Ovary (tissue), 9 donors: ENCODE data around the gene EDDM3A. TPM values are rescaled to one million over a fixed set of nuclear protein-coding genes. Genes with fewer than 3 reads are reported as not detected.
"Not testable (repeated sequence)": the region's sequence is repeated elsewhere in the genome, so short reads cannot be mapped to it uniquely, and the experiment has no call there.

ENCODE experiments used
- DNase-seq, 5 donors: peaks; one replicate each; pipeline ENCODE4 v3.0.0-alpha.2; 2019 to 2020
- H3K27ac ChIP-seq, 2 donors: fragments of 200-600 bp; one replicate each; pipeline versions ENCODE4 v1.5.1 to v1.8.0; 2019 to 2022
- H3K27me3 ChIP-seq: fragments of 200-600 bp; one replicate; pipeline ENCODE4 v1.8.0; 2022
- H3K36me3 ChIP-seq: fragments of 200-600 bp; sonication (generic); one replicate; pipeline ENCODE4 v1.5.1; 2019
- H3K4me1 ChIP-seq: one replicate; pipeline ENCODE4 v1.8.1; 2013; ENCODE audit warnings: mild to moderate bottlenecking, moderate library complexity; ENCODE audit not compliant: insufficient read depth
- H3K4me3 ChIP-seq: fragments of 200-600 bp; sonication (generic); one replicate; pipeline ENCODE4 v1.5.1; 2017
- H3K9me3 ChIP-seq, 2 donors: fragments of 200-600 bp in 1 of 2; sonication (generic) in 1 of 2; one replicate each; pipeline versions ENCODE4 v1.5.1 to v1.8.1; 2013 to 2019; ENCODE audit warnings: mild to moderate bottlenecking in 1 of 2, moderate library complexity in 1 of 2
- CTCF ChIP-seq, 3 donors: fragments of 450-650 bp in 2 of 3; fragments of 200-600 bp in 1 of 3; IDR thresholded peaks; one replicate each; pipeline versions ENCODE4 v1.5.1 to v1.8.0; 2016 to 2022; ENCODE audit warnings: antibody characterized with exemption in 3 of 3, mild to moderate bottlenecking in 1 of 3
- EP300 ChIP-seq: sonication (generic); formaldehyde crosslinking; IDR thresholded peaks from one replicate; pipeline ENCODE4 v1.6.1; 2017; ENCODE audit warnings: antibody characterized with exemption
- POLR2A ChIP-seq: fragments of 450-650 bp; IDR thresholded peaks from one replicate; pipeline ENCODE4 v1.6.1; 2017; ENCODE audit warnings: antibody characterized with exemption, mild to moderate bottlenecking, moderate library complexity
- WGBS, 3 donors: extraction: QIAGEN DNeasy Blood & Tissue Kit in 1 of 3; methylation state at CpG; one replicate each; pipeline versions ENCODE4 v1.1.5 to v1.1.7; 2013 to 2017; 5-methylcytosine and 5-hydroxymethylcytosine counted together
- intact Hi-C, 4 donors: fragments of 100-400 bp; cut with DNase I; formaldehyde crosslinking; loops; one replicate each; pipeline versions ENCODE4 v1.11.0 to v1.15.1; 2022 to 2023
- polyA plus RNA-seq, 2 donors: library from polyadenylated mRNA; stranded (reverse); fragments of 200-250 nt in 1 of 2; fragments of 350-450 nt in 1 of 2; fragmentation: Illumina TruSeq in 1 of 2; extraction: RNeasy Lipid Tissue Mini Kit (QIAGEN cat#74804) in 1 of 2; gene quantifications; one replicate each; pipeline ENCODE4 v1.2.3, GENCODE V29; 2013 to 2014
- total RNA-seq, 7 donors: library from RNA; depleted of rRNA in 2 of 7; stranded (reverse); fragments of >200 nt in 2 of 7; fragmentation: NEBNext Ultra II Directional in 3 of 7; extraction: Animal tissue kit (Norgen Biotek cat#: 25700) in 3 of 7; gene quantifications; one replicate each; pipeline versions ENCODE4 v1.1.0 to v1.2.4, GENCODE V29; 2016 to 2023
- donor health status: DM: no; HTN: no; CAD: no; lungs with moderate emphysema.
- donor health status: DM: no; HTN: no; CAD: no.
- donor health status: Bipolar disorder and iron deficiency.
- donor health status: DM: yes; HTN: yes; CAD: no.
- donor health status: DM: no; HTN: no; CAD: no.
- donor health status: DM: yes; HTN: yes; CAD: no.

Gene EDDM3A
- total and polyA plus RNA-seq, 9 donors, result not detected

- Histone ChIP-seq H3K27me3 (no peaks in the 10 kb centered on the region), H3K27ac (no peak overlapping the region), H3K36me3 (no peaks in the 10 kb centered on the region), H3K9me3 (no peaks in the 10 kb centered on the region), H3K4me1 (no peaks in the 10 kb centered on the region), H3K4me3 (no peak overlapping the region)
- TF ChIP-seq EP300 (no peak), CTCF (IDR thresholded peaks at IDR 0.05) (no peak), POLR2A (no peak)
- intact Hi-C loops, result loop anchor here in 1 of 4 donors (10.0 kb wide), 1 partner anchor 156 kb away; no protein-coding TSS in a partner anchor
- WGBS, 3 donors, result 86 to 89% (median 89%) methylated on average over 5 of the region's 5 CpGs
- DNase-seq, result no peak
Observed at GRCh38 chr14:20698934-20699333, 46.8 kb upstream of the EDDM3A start.

DNA sequence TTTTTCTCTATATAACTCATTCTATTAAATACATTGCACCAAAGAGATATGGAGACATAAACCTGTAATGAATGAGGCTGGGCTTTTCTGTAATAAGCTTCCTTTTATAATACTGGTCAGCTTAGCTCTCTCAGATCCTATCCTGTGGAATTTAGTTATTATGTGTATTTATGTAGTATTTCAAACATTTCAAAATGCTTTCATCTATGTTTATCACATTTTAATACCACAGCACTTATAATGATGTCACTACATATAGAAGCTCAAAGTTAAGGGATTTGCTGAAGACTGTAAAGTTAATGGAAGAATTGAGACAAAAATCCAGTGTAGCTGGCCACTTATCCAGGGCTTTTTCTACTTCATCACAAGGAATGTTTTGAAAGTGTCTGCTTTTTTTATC lies 45.8 kb upstream of the EDDM3A start:
- H3K4me3 ChIP-seq, result no peak overlapping the region
- DNase-seq, result no peak
- no peaks in the 10 kb centered on the region for H3K27me3 ChIP-seq
- H3K9me3 ChIP-seq, result no peaks in the 10 kb centered on the region
- TF ChIP-seq POLR2A, result no peak
- TF ChIP-seq EP300, result no peak
- no peak for TF ChIP-seq CTCF (IDR thresholded peaks at IDR 0.05)
- H3K27ac ChIP-seq, result no peak overlapping the region
- no peaks in the 10 kb centered on the region for H3K4me1 ChIP-seq
- no peaks in the 10 kb centered on the region for H3K36me3 ChIP-seq
- intact Hi-C loops, result loop anchor here in 1 of 4 donors (10.0 kb wide), 1 partner anchor 155 kb away; no protein-coding TSS in a partner anchor

GRCh38 chr14:20700965-20701364 lies 44.7 kb upstream of the EDDM3A start:
- 96 to 98% (median 96%) methylated on average over 7 of the region's 7 CpGs for WGBS, 3 donors
- intact Hi-C loops, H3K27ac ChIP-seq: not testable (repeated sequence)

DNA sequence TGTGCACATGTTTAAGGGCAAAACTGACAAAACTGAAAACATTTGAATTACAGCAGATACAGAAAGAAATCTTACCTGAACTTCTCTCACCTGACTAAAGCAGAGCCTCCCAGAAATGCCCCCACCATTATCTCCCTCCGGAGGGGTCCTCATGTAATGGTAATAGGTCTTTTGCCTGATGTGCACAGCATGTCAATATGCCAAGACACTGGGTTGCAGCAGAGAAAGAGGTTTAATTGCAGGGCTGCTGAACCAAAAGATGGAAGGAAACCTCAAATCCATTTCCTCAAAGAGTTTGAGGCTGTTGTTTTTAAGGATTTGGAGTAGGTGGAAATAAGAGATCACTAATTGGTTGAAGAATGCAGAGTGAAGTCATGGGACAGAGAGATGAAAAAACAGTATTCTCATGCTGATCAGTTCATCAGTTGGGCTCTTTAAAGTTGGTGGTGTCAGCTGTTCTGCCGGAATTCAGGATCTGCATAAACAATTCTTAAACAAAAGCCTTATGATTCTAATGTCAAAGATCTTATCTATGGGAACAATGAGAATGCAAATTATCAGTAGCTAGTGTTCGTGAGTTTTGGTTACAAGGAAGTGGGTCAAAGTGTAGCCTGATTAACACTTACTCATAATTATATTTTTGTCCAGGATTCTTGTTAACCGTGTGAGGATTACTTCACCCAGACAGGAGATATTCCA lies 38.9 kb upstream of the EDDM3A start:
- H3K27ac ChIP-seq, result no peak overlapping the region
- H3K4me1 ChIP-seq, result no peaks in the 10 kb centered on the region
- DNase-seq, result no peak
- H3K27me3 ChIP-seq, result no peaks in the 10 kb centered on the region
- WGBS, 3 donors, result 27 to 33% (median 30%) methylated on average over 4 of the region's 4 CpGs
- H3K4me3 ChIP-seq, result no peak overlapping the region
- TF ChIP-seq POLR2A (no peak), CTCF (IDR thresholded peaks at IDR 0.05) (no peak), EP300 (no peak)
- H3K36me3 ChIP-seq, result no peaks in the 10 kb centered on the region
- H3K9me3 ChIP-seq, result no peaks in the 10 kb centered on the region
- intact Hi-C loops, result no loop called here

More at GRCh38 chr14:20700965-20701364, 44.7 kb upstream of the EDDM3A start:
- H3K4me1 ChIP-seq, H3K9me3 ChIP-seq, H3K27me3 ChIP-seq, DNase-seq, H3K4me3 ChIP-seq, H3K36me3 ChIP-seq: not testable (repeated sequence)

DNA sequence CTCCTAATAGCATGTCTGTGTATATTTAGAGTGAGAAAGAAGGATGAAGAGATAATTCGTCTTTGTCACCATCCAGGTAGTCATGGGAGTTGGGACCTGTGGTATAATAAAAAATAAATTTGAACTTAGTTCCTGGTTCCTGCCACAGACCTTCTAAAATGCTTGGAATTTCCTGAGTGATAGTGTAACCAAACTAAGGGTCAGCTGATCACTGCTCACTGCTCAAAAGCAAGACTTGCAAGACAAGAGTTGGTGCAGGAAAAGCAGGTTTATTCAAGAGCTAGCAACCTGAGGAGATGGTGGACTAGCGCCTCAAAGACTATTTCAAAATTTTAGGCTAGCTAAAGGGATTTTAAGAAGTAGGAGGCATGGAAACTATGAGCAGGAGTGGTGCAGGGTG lies 38.1 kb upstream of the EDDM3A start:
- intact Hi-C loops, result no loop called here

More for the DNA sequence above, 38.1 kb upstream of the EDDM3A start:
- no peaks in the 10 kb centered on the region for H3K9me3 ChIP-seq
- H3K4me1 ChIP-seq, result no peaks in the 10 kb centered on the region
- TF ChIP-seq EP300 (no peak), POLR2A (no peak), CTCF (IDR thresholded peaks at IDR 0.05) (no peak)
- H3K4me3 ChIP-seq, result no peak overlapping the region
- H3K27ac ChIP-seq, result no peak overlapping the region
- no peaks in the 10 kb centered on the region for H3K27me3 ChIP-seq
- H3K36me3 ChIP-seq, result no peaks in the 10 kb centered on the region
- DNase-seq, result no peak
- WGBS, 3 donors, result 62 to 80% (median 69%) methylated on average over 2 of the region's 2 CpGs
